Measurements from ENCODE around the gene PALM.

The PALM gene, protein sequence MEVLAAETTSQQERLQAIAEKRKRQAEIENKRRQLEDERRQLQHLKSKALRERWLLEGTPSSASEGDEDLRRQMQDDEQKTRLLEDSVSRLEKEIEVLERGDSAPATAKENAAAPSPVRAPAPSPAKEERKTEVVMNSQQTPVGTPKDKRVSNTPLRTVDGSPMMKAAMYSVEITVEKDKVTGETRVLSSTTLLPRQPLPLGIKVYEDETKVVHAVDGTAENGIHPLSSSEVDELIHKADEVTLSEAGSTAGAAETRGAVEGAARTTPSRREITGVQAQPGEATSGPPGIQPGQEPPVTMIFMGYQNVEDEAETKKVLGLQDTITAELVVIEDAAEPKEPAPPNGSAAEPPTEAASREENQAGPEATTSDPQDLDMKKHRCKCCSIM

DNA sequence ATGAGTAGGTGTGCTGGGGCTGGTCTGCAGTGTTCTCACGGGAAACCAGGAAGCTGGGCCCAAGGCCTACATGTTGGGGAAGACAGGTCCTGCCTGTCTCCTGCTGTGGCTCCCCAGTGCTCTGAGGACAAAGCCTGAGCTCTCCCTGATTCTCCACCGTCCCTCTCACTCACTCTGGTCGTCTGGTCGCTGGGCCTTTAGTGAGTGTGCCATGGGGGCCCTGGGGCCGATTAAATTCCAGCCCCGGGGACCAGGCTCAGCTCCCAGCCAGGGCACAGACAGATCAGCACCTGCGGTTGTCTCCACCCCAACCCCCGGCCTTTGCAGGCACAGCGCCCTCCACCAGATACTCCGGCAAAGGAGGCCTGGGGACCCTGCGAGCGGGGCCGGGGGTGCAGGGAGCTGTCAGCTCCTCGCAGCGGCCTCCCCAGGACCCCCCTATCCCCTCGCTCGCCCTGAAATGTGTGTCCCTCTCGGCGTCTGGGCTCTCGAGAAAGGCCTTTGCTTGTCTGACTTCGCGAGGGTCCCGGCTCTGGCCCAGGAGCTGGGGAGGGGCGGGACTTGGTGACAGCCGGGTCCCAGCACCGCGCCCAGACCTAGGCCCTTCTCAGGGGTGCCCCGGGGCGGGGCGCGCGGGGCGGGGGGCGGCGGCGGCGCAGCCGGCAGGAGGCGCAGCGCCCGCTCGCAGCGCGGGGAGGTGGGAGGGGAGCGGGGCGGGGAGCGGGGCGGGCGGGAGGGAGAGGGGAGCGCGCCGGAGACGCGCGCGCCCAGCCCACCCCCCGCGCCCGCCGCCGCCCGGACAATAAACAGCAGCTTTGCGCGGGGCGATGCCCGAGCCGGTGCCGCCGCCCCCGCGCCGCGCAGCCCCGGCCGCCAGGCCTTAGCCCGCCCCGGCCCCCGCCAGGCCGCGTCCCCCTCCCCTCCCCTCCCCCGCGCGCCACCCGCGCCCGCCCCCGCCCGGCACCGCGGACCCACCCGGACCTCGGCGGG lies at the start of gene PALM:
Gene PALM, plus strand, starts transcription at position 782 of the 990 bp plus-strand sequence. CDS start 212 bp downstream, outside the sequence.
- in situ Hi-C loops (cut with MboI; ENCODE audit: low sequenced_read_pairs), result no loop called here

DNA sequence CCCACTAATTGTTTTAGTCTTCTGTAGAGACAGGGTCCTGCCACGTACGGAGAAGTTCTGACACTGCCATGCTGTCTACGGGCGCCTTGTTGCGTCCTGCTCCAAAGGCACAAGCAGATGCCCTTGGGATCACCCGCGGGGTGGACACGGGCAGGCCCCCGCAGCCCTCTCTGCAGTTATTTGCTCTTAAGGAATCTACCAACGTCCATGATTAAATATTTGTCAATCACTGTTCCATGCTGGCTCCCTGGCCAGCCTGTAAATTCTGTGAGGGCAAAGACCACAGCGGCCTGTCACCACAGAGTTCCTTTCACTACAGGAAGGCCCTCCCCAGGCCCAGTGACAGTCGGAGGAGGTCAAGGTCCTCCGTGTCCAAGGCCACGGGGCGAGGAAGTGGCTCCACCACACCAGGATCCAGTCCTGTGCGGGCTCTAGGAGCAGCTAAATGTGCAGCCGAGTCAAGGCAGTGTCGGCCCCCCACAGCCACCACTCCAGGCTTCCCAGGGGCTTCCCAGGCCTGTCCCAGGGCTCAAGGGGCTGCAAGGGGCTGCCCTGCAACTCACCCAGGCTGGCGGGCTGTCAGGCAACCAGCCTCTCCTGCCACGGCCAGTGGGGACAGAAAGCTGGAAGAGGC lies 47.8 kb upstream of the PALM start:
- in situ Hi-C loops (cut with MboI; ENCODE audit: low sequenced_read_pairs), result loop anchor here (10.0 kb wide), 1 partner anchor 74 kb away; no protein-coding TSS in a partner anchor

DNA sequence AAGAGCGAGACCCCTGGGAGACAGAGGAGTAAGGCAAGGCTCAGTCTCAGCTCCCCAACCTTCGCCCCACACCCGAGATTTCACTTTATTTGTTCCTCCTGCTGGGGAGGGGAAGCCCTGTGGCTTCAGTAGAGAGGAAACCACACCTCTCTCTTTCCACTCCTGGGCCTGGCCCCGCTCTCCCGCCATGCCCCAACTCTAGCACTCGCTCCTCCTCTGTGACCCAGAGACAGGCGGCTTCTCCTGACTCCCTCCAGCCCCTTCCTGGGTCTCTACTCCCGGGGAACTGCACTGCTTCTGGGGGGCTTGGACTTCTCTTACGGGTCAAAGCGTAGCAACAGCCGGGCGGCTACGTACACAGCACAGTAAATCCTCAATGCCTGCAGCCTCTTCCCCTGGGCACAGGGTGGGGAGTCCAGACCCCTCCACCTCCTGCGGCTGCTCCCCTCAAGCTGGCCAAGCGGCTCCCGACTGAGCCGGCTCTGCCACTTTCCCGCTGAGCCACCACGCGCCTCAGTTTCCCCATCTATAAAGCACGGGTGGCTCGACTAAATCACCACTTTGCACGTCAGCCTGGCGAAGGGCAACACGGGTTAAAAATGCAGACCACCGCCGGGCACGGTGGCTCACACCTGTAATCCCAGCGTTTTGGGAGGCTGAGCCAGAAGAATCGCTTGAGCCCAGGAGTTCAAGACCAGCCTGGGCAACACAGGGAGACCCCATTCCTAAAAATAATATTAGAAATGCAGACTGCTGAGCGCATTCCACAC lies 47.1 kb upstream of the PALM start:
- in situ Hi-C loops (cut with MboI; ENCODE audit: low sequenced_read_pairs), result loop anchor here (10.0 kb wide), 1 partner anchor 73 kb away; no protein-coding TSS in a partner anchor

DNA sequence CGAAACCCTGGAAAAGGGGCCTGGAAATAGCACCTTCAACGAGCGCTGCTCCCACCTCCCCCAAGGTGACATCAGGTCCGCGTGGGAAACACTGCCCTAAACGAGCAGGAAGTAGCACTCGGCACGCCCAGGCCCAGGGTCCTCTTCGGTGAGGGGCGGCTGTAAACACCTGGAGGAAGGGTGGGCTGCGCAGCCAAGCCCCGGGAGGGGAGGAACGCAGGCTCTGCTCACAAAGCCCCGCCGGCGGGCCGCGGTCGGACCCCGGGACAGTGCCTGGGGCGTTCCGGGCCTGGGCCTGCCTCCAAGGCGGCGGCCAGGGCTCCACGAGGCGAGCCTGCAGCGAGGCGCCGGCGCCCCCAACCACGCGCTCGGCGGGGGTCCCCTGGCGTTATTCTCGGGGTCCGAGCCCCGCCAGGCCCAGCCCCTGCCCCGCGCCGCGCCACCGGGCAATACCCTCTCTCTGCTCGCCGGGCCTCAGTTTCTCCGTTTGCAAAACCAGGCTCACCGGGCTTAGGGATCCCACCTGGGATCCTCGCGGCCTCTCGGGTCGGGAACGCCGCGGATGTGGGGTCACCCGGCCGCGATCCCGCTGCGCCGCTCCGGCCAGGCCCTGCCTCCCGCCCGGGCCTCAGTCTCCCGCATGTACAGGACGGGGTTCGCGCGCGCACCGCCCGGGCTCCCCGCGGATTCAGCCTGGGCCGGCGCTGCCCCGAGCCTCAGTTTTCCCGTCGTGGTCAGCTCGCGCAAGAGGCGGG lies 46.4 kb upstream of the PALM start:
- in situ Hi-C loops (cut with MboI; ENCODE audit: low sequenced_read_pairs), result loop anchor here (10.0 kb wide), 1 partner anchor 72 kb away; no protein-coding TSS in a partner anchor

DNA sequence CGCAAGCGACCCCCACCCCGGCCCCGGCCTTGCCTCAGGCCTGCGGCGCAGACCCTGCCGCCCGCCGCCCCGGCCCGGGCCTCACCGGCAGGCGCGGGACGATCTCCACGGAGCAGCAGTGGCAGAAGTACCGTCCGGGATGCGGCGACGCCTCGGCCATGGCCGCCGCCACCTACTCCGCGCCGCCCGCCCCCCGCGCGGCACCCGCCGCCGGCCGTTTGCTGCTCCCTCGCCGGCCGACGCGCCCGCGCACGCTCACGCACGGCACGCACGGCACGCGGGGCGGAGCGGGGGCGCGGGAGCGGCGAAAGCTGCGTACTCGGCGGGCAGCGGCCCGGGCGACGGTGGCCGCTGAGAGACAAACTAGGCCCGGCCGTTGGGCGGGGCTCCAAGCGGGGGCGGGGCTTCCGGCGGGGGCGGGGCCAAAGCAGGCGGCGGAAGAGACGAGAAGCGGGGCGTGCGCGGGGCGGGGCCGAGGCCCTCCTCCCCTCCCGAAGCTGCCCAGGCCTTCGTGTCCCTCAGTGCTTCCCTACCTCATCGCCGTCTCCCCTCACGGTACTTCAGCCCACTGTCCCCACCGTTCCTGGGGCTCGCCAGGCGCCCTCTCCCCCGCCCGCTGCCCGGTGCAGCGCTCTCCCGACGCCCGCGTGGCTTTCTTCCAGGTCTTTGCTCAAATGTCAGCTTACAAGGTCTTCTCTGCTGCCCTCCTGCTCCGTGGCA lies 45.6 kb upstream of the PALM start, which contains the start of gene RNF126:
Gene RNF126, minus strand, starts transcription at position 253 of the 720 bp plus-strand sequence. Its CDS starts 93 bp downstream, at position 160.
- in situ Hi-C loops (cut with MboI; ENCODE audit: low sequenced_read_pairs), result loop anchor here (10.0 kb wide), 1 partner anchor 72 kb away; no protein-coding TSS in a partner anchor

DNA sequence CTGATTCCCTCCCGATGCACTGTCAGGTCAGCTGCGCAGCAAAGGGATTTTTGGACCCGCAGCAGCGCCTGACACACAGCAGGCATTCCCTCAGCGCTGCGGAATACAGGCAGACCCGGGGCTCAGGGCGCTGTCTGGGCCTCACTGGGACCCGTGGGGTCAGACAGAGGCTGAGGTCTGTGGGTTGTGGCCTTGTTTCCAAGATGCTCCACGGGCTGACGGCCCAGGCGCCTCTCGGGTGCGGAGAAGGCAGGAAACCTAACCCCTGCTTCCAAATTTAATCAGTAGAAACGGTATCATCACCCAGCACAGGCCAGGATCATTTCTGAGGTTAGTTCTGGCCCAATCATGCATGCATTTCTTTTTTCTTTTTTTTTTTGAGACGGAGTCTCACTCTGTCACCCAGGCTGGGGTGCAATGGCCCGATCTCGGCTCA lies 45.0 kb upstream of the PALM start:
- in situ Hi-C loops (cut with MboI; ENCODE audit: low sequenced_read_pairs), result loop anchor here (10.0 kb wide), 1 partner anchor 71 kb away; no protein-coding TSS in a partner anchor

DNA sequence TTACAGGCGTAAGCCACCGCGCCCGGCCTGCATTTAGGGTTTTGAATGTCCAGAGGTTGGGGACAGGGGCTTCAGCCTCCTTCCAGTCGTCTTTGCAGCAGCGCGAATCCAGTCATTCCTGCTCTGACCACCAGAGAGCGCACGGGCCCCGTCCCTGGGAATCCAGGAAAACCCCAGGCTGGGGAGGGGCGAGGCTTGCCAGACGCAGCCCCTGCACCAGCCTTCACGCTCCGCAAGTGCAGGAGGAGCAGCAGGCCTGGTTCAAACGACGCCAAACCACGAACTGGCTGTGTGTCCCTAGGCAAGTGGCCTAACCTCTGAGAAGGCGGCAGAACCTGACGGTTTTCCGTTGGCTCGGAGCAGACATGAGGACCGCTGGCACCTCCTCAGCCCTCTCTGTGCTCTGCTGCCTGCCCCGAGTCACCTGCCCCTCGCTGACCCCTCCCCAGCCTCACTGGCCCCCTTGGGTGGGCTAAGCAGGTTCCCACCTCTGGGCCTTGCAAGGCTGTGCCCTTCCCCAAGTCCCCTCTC lies 43.8 kb upstream of the PALM start:
- in situ Hi-C loops (cut with MboI; ENCODE audit: low sequenced_read_pairs), result loop anchor here (10.0 kb wide), 1 partner anchor 70 kb away; no protein-coding TSS in a partner anchor

DNA sequence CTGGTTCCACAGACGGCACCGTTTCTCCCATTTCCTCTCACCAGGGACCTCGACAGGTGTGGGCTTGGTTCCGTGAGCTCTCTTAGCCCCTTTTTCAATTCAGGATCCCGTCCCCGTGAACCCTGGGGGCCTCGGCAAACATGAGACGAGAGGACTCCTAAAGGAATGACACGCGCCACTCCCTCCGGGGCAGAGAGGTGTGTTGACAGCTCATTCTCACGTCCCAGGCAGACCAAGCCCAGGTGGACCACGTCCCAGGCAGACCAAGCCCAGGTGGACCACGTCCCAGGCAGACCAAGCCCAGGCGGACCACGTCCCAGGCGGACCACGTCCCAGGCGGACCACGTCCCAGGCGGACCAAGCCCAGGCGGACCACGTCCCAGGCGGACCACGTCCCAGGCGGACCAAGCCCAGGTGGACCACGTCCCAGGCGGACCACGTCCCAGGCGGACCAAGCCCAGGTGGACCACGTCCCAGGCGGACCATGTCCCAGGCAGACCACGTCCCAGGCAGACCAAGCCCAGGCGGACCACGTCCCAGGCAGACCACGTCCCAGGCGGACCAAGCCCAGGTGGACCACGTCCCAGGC lies 41.7 kb upstream of the PALM start:
- in situ Hi-C loops (cut with MboI; ENCODE audit: low sequenced_read_pairs), result loop anchor here (10.0 kb wide), 1 partner anchor 68 kb away; no protein-coding TSS in a partner anchor

DNA sequence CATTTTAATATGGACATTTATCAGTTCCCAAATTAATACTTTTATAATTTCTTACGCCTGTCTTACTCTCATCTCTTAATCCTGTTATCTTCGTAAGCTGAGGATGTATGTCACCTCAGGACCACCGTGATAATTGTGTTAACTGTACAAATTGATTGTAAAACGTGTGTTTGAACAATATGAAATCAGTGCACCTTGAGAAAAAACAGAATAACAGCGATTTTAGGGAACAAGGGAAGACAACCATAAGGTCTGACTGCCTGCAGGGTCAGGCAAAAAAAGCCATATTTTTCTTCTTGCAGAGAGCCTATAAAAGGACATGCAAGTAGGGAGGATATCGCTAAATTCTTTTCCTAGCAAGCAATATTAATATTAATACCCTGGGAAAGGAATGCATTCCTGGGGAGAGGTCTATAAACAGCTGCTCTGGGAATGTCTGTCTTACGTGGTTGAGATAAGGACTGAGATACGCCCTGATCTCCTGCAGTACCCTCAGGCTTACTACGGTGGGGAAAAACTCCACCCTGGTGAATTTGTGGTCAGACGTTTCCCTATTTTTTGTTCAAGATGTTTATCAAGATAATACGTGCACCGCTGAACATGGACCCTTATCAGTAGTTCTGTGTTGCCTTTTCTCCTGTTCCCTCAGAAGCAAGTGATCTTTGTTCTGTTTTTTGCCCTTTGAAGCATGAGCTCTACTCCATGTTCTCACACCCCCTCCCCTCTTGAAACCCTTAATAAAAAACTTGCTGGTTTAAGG lies 39.9 kb upstream of the PALM start:
- in situ Hi-C loops (cut with MboI; ENCODE audit: low sequenced_read_pairs), result loop anchor here (10.0 kb wide), 1 partner anchor 66 kb away; no protein-coding TSS in a partner anchor

DNA sequence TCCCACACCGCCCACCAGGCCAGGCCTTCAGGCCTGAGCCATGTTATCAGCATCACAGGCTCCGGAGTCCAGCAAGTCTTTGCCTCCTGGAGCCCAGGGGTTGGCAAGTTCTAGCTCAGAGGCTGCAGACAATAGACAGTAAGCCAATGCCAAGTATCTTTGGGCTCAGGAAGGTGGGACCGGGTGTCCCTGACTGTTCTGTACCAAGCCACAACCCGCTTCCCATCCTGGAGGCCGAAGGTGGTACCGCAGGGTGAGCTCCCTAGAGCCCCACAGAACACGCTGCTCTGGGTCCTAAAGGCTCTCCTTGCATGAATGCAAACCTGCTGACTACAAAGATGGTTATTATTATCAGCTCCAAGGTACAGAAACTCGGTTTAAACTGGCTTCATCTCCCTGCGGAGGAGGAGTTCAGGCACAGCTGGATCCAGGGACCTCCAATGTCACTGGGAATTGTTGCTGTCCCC lies 38.1 kb upstream of the PALM start:
- in situ Hi-C loops (cut with MboI; ENCODE audit: low sequenced_read_pairs), result no loop called here

DNA sequence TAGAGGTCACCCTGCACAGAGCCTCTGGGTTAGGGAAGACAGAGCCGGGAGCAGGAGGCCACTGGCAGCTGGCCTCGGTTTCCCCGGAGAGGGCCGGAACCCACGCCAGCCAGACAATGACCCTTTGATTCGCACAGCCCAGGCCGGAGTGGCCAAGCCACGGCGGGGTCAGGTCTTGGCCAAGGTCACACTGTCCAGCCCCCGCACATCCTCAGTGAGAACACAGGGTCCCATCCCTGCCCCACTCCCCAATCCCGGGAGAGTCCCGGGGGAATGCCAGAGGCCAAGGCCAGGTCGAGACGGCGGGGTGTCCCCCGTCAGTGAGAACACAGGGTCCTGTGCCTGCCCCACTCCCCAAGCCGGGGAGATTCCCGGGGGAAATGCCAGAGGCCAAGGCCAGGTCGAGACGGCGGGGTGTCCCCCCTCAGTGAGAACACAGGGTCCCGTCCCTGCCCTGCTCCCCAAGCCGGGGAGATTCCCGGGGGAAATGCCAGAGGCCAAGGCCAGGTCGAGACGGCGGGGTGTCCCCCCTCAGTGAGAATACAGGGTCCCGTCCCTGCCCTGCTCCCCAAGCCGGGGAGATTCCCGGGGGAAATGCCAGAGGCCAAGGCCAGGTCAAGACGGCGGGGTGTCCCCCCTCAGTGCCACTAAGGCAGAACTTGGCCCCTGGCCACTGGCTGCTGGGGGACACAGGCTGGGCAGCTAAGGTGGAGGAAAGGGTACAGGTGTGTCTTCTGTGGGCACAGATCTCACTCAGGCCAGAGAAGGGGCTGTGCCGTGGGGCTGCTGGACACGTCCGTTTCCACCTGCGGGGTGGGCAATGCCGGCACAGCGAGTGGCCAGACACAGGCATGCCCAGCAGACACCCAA lies 34.2 kb upstream of the PALM start:
- in situ Hi-C loops (cut with MboI; ENCODE audit: low sequenced_read_pairs), result no loop called here

DNA sequence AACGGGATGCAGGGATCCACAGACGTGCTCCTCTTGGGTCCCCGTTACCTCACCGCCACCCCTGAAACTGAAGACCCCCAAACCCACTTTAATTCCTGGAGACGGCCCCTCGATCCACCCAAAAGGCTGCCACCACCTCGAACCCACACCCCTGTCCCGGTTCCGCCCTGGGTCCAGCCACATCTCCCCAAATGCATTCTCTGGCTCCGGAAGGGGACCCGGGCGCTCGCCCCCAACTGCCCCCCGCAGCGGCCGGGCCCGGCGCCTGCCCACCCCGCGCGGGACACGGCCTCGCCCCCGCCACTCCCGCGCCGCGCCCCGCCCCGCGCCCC lies 32.8 kb upstream of the PALM start:
- in situ Hi-C loops (cut with MboI; ENCODE audit: low sequenced_read_pairs), result no loop called here

DNA sequence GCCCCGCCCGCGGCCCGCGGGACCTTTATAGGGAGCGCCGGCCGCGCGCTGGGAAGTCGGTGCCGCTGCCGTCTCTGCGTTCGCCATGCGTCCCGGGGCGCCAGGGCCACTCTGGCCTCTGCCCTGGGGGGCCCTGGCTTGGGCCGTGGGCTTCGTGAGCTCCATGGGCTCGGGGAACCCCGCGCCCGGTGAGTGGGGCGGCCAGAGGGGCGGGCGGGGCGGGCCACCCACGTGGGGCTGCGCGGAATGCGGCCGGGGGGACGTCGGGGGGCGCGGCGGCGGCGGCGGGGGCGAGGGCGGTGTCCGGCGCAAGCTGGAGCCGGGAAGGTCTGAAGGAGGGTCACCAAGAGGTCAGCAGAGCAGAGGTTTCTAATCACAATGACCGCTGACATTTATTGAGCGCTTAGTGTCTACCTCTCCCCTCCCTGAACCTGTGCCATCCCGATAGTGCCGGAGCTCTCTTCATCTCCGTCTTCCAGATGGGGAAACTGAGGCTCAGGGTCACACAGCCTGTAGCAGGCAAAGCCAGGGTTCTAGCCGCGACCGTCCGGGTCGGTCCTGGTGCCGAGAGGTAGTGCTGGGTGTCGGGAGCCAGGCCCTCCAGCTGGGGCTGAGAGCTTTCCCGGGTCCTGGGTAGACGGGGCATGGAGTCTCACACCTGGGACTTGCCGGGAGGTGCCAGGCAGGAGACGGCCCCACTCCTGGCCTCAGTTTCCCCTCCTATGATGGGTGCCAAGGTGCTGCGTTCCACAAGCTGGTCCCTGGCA lies 32.2 kb upstream of the PALM start, which contains the start of gene FSTL3:
Gene FSTL3, plus strand, starts transcription at position 54 of the 767 bp plus-strand sequence. Its CDS starts 32 bp downstream, at position 86.
- in situ Hi-C loops (cut with MboI; ENCODE audit: low sequenced_read_pairs), result no loop called here

DNA sequence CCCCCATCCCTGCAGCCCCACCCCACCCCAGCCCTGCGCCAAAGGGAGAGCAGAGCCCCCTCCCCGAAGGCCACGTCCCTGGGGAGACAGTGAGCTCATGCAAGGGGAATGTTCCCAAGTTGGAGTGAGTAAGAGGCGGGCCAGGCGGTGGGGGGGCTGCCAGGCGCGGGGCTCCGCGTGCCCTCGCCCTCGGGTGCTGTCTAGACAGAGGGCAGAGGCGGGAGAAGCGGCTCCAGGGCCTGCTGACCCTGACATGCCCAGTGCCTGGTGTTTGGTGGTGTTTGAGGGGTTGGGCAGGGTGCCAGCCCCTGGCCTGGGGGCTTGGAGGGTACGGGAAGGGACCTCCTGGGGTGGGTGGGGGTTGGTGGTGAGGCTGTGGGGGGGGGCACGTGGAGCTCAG lies 31.5 kb upstream of the PALM start:
- in situ Hi-C loops (cut with MboI; ENCODE audit: low sequenced_read_pairs), result no loop called here
